Cardiac fibroblast (primary cell): Measurements from ENCODE around the gene MEF2B.
"Not testable (repeated sequence)": the region's sequence is repeated elsewhere in the genome, so short reads cannot be mapped to it uniquely, and the experiment has no call there.

Experiments used
- DNase-seq, 2 donors: peaks; one replicate each; pipeline versions ENCODE4 v3.0.0 to v3.0.0-alpha.2; 2010; ENCODE audit warnings: low read depth in 2 of 2
- H3K4me3 ChIP-seq, 2 donors: replicated peaks in 1 of 2; 1 replicate in 1 of 2; 2 replicates in 1 of 2; pipeline ENCODE4 v1.5.1; 2011; ENCODE audit warnings: low read depth in 2 of 2, low read length in 2 of 2, mild to moderate bottlenecking in 2 of 2, moderate library complexity in 1 of 2
- TF ChIP-seq, protein P1 (sequence below): IDR thresholded peaks from one replicate; pipeline ENCODE4 v1.5.1; 2011; ENCODE audit warnings: low read depth, mild to moderate bottlenecking, low read length, inconsistent platforms

The MEF2B gene

DNA sequence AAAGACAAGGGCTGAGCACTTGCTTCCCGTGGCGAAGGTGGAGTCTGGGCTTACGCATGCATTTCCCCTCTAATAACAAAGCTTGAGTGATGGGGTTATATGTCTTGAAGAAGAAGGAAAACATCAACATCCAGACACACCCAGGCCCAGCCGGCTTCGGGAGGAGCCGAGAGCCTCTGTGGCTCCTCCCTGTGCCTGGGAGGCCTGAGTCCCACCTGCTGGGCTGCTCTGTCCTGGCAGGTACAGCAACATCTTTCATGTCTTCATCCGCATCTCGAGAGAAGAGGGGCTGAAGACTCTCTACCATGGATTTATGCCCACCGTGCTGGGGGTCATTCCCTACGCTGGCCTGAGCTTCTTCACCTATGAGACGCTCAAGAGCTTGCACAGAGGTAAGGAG, 62.4 kb downstream of the MEF2B start:
- TF ChIP-seq, protein P1, sequence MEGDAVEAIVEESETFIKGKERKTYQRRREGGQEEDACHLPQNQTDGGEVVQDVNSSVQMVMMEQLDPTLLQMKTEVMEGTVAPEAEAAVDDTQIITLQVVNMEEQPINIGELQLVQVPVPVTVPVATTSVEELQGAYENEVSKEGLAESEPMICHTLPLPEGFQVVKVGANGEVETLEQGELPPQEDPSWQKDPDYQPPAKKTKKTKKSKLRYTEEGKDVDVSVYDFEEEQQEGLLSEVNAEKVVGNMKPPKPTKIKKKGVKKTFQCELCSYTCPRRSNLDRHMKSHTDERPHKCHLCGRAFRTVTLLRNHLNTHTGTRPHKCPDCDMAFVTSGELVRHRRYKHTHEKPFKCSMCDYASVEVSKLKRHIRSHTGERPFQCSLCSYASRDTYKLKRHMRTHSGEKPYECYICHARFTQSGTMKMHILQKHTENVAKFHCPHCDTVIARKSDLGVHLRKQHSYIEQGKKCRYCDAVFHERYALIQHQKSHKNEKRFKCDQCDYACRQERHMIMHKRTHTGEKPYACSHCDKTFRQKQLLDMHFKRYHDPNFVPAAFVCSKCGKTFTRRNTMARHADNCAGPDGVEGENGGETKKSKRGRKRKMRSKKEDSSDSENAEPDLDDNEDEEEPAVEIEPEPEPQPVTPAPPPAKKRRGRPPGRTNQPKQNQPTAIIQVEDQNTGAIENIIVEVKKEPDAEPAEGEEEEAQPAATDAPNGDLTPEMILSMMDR = no peak
- DNase-seq = no peak
- H3K4me3 ChIP-seq = no peak overlapping the region

DNA sequence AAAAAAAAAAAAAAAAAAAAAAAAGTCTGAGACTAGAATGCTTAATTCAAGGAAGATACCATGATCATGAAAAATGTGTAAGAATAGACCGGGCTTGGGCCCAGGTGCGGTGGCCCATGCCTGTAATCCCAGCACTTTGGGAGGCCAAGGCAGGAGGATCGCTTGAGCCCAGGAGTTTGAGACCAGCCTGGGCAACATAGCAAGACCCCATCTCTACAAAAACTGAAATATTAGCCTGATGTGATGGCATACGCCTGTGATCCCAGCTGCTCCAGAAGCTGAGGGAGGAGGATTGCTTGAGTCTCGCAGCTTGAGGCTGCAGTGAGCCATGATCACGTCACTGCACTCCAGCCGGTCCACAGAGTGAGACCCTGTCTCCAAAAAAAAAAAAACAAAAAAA, 63.1 kb downstream of the MEF2B start:
- DNase-seq = not testable (repeated sequence)

DNA sequence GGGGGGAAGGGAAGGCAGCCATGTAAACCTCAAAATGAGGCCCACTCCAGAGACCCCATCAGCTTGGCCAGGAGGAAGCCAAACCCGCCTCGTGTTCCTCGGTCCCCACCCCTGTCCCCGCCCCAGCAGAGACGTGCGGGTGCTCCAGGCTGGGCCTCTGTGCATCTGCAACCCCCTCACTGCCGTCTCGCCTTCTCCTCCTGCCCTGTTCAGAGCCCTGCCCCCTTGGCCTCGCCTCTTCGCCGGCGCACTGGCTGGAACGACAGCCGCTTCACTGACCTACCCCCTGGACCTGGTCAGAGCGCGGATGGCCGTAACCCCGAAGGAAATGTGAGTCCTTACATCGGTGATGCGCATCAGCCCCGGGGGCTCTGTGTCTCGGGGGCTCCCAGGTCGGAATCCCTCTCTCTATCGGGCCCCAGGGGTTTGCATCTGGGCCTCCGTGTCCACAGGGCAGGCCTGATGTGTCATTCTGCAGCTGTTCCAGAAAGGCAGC, 64.0 kb downstream of the MEF2B start:
- peak overlapping the region; percentile 44 to 46 for H3K4me3 ChIP-seq
- TF ChIP-seq, protein P1 = no peak
- DNase-seq = peak in 1 of 2 donors; percentile 32

More for the DNA sequence above, 63.1 kb downstream of the MEF2B start:
- H3K4me3 ChIP-seq = not testable (repeated sequence)

DNA sequence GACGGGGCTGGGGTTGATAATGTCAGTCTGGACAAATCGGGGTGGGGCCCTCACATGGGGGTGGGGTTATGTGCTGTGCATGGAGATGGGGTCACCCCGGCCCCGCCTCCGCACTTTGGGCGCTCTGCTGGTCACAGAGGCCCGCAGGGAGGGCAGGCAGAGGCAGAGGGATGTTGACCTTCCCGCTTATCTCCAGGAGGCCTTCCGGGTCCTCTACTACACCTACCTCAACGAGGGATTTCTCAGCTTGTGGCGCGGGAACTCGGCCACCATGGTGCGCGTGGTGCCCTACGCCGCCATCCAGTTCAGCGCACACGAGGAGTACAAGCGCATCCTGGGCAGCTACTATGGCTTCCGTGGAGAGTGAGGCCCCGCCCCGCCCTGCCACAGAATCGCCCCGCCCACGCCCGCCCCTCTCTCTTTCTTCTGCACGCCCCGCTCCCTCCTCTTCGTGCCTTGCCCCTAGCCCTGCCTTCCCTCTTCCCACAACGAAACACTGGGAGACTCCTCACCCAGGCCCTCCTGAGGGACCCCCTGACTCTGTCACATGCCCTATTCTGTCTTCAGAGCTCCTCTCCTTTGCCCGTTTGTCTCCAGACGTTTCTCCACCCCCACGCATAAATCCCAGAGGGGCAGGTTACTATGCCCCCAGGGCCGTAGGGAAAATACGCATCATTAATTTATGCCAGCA, 64.6 kb downstream of the MEF2B start:
- DNase-seq = peak; percentile 36 to 76
- TF ChIP-seq, protein P1 = no peak
- peak overlapping the region; percentile 46 to 49 for H3K4me3 ChIP-seq

DNA sequence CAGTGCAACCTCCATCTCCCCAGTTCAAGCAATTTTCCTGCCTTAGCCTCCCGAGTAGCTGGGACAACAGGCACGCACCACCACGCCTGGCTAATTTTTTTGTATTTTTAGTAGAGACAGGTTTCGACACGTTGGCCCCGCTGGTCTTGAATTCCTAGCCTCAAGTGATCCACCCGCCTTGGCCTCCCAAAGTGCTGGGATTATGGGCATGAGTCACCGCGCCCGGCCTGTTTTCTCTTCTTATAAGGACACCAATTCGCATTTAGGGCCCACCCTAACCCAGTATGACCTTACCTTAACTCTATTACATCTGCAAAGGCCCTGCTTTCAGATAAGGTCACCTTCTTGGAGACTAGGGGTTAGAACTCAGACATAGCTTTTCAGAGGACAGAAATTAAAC, 66.9 kb downstream of the MEF2B start:
- no peak overlapping the region for H3K4me3 ChIP-seq
- TF ChIP-seq, protein P1 = no peak
- no peak for DNase-seq

DNA sequence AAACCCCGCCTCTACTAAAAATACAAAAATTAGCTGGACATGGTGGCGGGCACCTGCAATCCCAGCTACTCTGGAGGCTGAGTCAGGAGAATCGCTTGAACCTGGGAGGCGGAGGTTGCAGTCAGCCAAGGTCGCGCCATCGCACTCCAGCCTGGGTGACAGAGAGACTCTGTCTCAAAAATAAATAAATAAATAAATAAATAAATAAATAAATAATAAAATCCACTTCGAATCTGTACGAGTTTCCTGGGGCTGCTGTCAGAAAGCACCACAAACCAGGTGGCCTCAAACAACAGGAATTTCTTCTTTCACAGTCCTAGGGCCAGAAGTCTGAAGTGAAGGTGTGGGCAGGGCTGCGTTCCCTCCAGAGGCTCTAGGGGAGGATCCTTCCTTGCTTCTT, 67.5 kb downstream of the MEF2B start:
- DNase-seq, H3K4me3 ChIP-seq: not testable (repeated sequence)

DNA sequence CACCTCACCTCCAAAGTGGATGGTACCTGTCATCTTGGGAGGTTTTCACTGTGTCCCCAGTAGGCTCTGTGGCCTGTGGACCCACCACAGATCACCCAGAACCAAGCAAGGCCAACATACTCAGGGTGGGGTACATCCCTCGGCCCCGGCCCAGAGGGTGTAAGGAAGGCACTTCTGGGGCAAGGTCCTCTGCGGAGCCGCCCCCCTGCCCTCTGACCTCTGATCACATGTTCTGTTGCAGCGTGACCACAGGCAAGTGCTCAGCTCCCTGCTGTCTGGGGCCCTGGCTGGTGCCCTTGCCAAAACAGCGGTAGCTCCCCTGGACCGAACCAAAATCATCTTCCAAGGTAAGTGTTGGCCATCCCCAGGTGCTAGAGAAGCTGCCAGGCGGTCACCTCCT, 68.5 kb downstream of the MEF2B start:
- TF ChIP-seq, protein P1 = no peak
- no peak overlapping the region for H3K4me3 ChIP-seq

More for the DNA sequence above, 68.5 kb downstream of the MEF2B start:
- DNase-seq = no peak
